ENCODE data around the gene NPFFR1. TPM values are rescaled to one million over a fixed set of nuclear protein-coding genes. Genes with fewer than 3 reads are reported as not detected.

The NPFFR1 gene
- total RNA-seq, 1 donor from 2014 or later = not detected

DNA sequence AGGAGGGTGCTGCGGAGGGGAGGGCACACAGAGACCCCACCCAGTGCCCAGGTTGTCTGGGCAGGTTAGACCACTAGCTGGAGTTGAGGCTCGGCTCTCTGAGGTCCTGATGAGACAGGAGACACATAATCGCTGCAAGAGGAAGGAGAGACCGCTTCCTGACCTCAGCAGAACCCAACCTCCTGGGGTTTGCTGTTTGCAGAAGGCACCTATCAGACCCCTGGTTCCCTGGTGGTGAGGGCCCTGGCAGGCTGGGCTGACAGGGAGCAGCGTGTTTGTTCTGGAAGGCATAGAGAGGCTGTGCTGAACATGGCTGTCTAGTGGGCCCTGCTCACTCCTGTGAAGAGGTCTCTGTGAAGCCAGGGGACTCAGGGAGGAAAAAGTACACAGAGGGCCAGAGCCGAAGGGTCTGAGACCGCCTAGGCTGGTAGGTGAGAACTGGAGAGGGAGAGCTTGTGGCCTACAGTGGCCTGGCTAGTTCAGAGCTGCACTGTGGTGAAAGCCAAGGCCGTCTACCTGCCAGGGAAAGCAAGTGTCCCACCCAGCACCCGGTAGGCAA lies 39.4 kb upstream of the NPFFR1 start:
- H3K27me3 Mint-ChIP-seq = no peaks in the 10 kb centered on the region
- H3K27ac Mint-ChIP-seq = no peak overlapping the region
- no peaks in the 10 kb centered on the region for H3K36me3 Mint-ChIP-seq
- no peak for DNase-seq (ENCODE audit: extremely low spot score, unreplicated experiment)
- peaks cover 16% of the 10 kb centered on the region for H3K4me1 Mint-ChIP-seq (ENCODE audit: unreplicated experiment)
- no peak overlapping the region for H3K4me3 Mint-ChIP-seq
- H3K9me3 Mint-ChIP-seq = no peaks in the 10 kb centered on the region
- TF ChIP-seq, protein P1, sequence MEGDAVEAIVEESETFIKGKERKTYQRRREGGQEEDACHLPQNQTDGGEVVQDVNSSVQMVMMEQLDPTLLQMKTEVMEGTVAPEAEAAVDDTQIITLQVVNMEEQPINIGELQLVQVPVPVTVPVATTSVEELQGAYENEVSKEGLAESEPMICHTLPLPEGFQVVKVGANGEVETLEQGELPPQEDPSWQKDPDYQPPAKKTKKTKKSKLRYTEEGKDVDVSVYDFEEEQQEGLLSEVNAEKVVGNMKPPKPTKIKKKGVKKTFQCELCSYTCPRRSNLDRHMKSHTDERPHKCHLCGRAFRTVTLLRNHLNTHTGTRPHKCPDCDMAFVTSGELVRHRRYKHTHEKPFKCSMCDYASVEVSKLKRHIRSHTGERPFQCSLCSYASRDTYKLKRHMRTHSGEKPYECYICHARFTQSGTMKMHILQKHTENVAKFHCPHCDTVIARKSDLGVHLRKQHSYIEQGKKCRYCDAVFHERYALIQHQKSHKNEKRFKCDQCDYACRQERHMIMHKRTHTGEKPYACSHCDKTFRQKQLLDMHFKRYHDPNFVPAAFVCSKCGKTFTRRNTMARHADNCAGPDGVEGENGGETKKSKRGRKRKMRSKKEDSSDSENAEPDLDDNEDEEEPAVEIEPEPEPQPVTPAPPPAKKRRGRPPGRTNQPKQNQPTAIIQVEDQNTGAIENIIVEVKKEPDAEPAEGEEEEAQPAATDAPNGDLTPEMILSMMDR (conservative IDR thresholded peaks at IDR 0.05) = no peak

DNA sequence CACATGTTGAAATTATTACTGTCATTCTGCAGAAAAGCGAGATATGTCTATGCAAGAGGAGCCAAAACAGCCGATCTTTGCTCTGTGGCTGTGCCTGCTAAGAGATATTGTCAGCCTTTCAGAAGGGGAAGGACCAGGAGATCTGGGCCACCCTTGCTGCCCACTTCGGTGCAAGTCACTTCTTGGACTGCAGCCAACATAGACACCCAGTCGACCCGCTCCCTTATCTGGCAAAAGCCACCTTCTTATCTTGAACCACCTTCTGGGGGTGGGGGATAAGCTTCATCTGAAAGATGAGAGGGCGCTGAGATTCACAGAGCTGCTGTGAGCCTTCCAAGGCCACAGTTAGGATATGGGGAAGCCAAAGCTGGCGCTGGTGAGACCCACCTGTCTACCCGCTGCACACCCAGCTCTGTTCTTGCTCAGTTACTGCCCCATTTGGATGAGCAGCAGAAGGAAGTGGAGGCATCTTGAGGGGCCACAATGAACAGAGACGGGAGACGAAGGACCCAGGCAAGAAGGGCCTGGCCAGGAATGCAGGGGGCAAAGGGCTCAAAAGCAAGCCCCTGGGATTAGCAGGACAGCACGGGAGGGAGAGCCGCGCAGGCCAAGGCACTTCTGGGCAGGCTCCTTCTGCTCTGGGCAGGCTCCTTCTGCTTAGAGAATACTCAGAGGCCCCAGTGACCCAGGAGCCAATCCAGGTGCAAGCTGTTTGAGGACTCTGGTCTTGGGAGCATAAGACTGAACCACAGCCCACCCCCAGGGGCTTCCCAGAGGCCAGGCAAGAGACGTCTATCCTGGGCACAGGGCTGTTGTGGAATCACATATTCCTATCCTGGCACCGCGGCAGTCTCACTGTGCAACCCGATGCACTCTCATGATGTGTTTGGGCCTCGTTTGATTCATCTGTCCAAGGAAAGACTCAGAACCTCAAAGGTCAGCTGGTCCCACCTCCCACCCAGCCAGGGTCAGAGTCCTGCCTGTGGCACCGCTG lies 38.4 kb upstream of the NPFFR1 start:
- TF ChIP-seq, protein P1 (conservative IDR thresholded peaks at IDR 0.05) = no peak
- H3K4me3 Mint-ChIP-seq = no peak overlapping the region
- no peak for DNase-seq (ENCODE audit: extremely low spot score, unreplicated experiment)
- no peak overlapping the region for H3K27ac Mint-ChIP-seq
- no peaks in the 10 kb centered on the region for H3K36me3 Mint-ChIP-seq
- H3K9me3 Mint-ChIP-seq = no peaks in the 10 kb centered on the region
- H3K27me3 Mint-ChIP-seq = no peaks in the 10 kb centered on the region
- peaks cover 16% of the 10 kb centered on the region for H3K4me1 Mint-ChIP-seq (ENCODE audit: unreplicated experiment)

GRCh38 chr10:70321233-70321632 lies 37.4 kb upstream of the NPFFR1 start:
- H3K4me3 Mint-ChIP-seq = no peak overlapping the region
- no peak overlapping the region for H3K27ac Mint-ChIP-seq
- no peak for DNase-seq (ENCODE audit: extremely low spot score, unreplicated experiment)
- no peaks in the 10 kb centered on the region for H3K36me3 Mint-ChIP-seq
- TF ChIP-seq, protein P1 (conservative IDR thresholded peaks at IDR 0.05) = no peak
- H3K9me3 Mint-ChIP-seq = no peaks in the 10 kb centered on the region
- H3K4me1 Mint-ChIP-seq (ENCODE audit: unreplicated experiment) = peaks cover 13% of the 10 kb centered on the region
- H3K27me3 Mint-ChIP-seq = no peaks in the 10 kb centered on the region

GRCh38 chr10:70320751-70321150 lies 36.9 kb upstream of the NPFFR1 start:
- DNase-seq (ENCODE audit: extremely low spot score, unreplicated experiment) = no peak
- TF ChIP-seq, protein P1 (conservative IDR thresholded peaks at IDR 0.05) = no peak
- Mint-ChIP-seq H3K27ac (no peak overlapping the region), H3K27me3 (no peaks in the 10 kb centered on the region), H3K4me1 (ENCODE audit: unreplicated experiment) (peaks cover 8% of the 10 kb centered on the region), H3K4me3 (no peak overlapping the region), H3K36me3 (no peaks in the 10 kb centered on the region), H3K9me3 (no peaks in the 10 kb centered on the region)

GRCh38 chr10:70319824-70320223 lies 36.0 kb upstream of the NPFFR1 start:
- H3K36me3 Mint-ChIP-seq = no peaks in the 10 kb centered on the region
- no peaks in the 10 kb centered on the region for H3K27me3 Mint-ChIP-seq
- no peaks in the 10 kb centered on the region for H3K9me3 Mint-ChIP-seq
- TF ChIP-seq, protein P1 (conservative IDR thresholded peaks at IDR 0.05) = no peak
- no peak overlapping the region for H3K27ac Mint-ChIP-seq
- DNase-seq (ENCODE audit: extremely low spot score, unreplicated experiment) = no peak
- no peak overlapping the region for H3K4me3 Mint-ChIP-seq
- H3K4me1 Mint-ChIP-seq (ENCODE audit: unreplicated experiment) = peaks cover 6% of the 10 kb centered on the region

All from type B pancreatic cell (in vitro differentiated cells).